Trophoblast cell (in vitro differentiated cells and primary cell): ENCODE measurements around the gene TRPC4.

Source experiments
- DNase-seq, 2 donors: peaks; one replicate each; pipeline ENCODE4 v3.0.0-alpha.2; 2016
- H2AFZ ChIP-seq: 2 replicates; pipeline ENCODE4 v1.6.1; 2013; ENCODE audit warnings: low read length, moderate library complexity, mild to moderate bottlenecking; ENCODE audit not compliant: insufficient read depth, poor library complexity
- H2AK5ac ChIP-seq: 2 replicates; pipeline ENCODE4 v1.6.1; 2013; ENCODE audit warnings: mild to moderate bottlenecking, low read length
- H2BK120ac ChIP-seq: 2 replicates; pipeline ENCODE4 v1.6.1; 2013; ENCODE audit warnings: low read length, mild to moderate bottlenecking, moderate library complexity; ENCODE audit not compliant: insufficient read depth, poor library complexity
- H2BK12ac ChIP-seq: 2 replicates; pipeline ENCODE4 v1.6.1; 2013; ENCODE audit warnings: mild to moderate bottlenecking, low read length, moderate library complexity
- H2BK5ac ChIP-seq: 2 replicates; pipeline ENCODE4 v1.6.1; 2013; ENCODE audit warnings: low read length, low read depth, moderate library complexity, mild to moderate bottlenecking; ENCODE audit not compliant: poor library complexity
- H3K14ac ChIP-seq: 2 replicates; pipeline ENCODE4 v1.6.1; 2013; ENCODE audit warnings: mild to moderate bottlenecking, low read length
- H3K18ac ChIP-seq: 2 replicates; pipeline ENCODE4 v1.6.1; 2013; ENCODE audit warnings: mild to moderate bottlenecking, low read length
- H3K23ac ChIP-seq: 2 replicates; pipeline ENCODE4 v1.6.1; 2013; ENCODE audit warnings: low read length
- H3K27ac ChIP-seq: 2 replicates; pipeline ENCODE4 v1.5.1; 2013; ENCODE audit warnings: low read depth, mild to moderate bottlenecking, inconsistent platforms, low read length, moderate library complexity
- H3K27me3 ChIP-seq: 2 replicates; pipeline ENCODE4 v1.6.1; 2013; ENCODE audit warnings: inconsistent platforms, mild to moderate bottlenecking, low read length, moderate library complexity; ENCODE audit not compliant: insufficient read depth
- H3K36me3 ChIP-seq, 2 experiments: 1 replicate in 1 of 2; 2 replicates in 1 of 2; pipeline ENCODE4 v1.6.1; 2013; ENCODE audit warnings: low read length in 2 of 2, mild to moderate bottlenecking in 2 of 2, moderate library complexity in 1 of 2; ENCODE audit not compliant: insufficient read depth in 2 of 2, control insufficient read depth in 1 of 2
- H3K4ac ChIP-seq: 2 replicates; pipeline ENCODE4 v1.6.1; 2013; ENCODE audit warnings: low read depth, mild to moderate bottlenecking, low read length, moderate library complexity
- H3K4me1 ChIP-seq, 2 experiments: 1 replicate in 1 of 2; 2 replicates in 1 of 2; pipeline ENCODE4 v1.6.1; 2013; ENCODE audit warnings: low read length in 2 of 2, mild to moderate bottlenecking in 2 of 2, moderate library complexity in 1 of 2; ENCODE audit not compliant: insufficient read depth in 2 of 2, control insufficient read depth in 1 of 2
- H3K4me2 ChIP-seq: 2 replicates; pipeline ENCODE4 v1.6.1; 2013; ENCODE audit warnings: inconsistent platforms, mild to moderate bottlenecking, low read length, moderate library complexity
- H3K4me3 ChIP-seq: 2 replicates; pipeline ENCODE4 v1.5.1; 2013; ENCODE audit warnings: mild to moderate bottlenecking, low read depth, low read length, inconsistent platforms
- H3K79me1 ChIP-seq: one replicate; pipeline ENCODE4 v1.6.1; 2013; ENCODE audit warnings: low read length
- H3K79me2 ChIP-seq: 2 replicates; pipeline ENCODE4 v1.6.1; 2013; ENCODE audit warnings: low read length, mild to moderate bottlenecking; ENCODE audit not compliant: control insufficient read depth, insufficient read depth, poor library complexity
- H3K9ac ChIP-seq: 2 replicates; pipeline ENCODE4 v1.6.1; 2013; ENCODE audit warnings: mild to moderate bottlenecking, low read length
- H3K9me3 ChIP-seq: 2 replicates; pipeline ENCODE4 v1.6.1; 2013; ENCODE audit warnings: low read depth, mild to moderate bottlenecking, control low read depth, inconsistent platforms, low read length; ENCODE audit not compliant: insufficient read depth
- H4K12ac ChIP-seq: 2 replicates; pipeline ENCODE4 v1.6.1; 2013; ENCODE audit warnings: low read depth, mild to moderate bottlenecking, low read length, moderate library complexity
- H4K8ac ChIP-seq: 2 replicates; pipeline ENCODE4 v1.6.1; 2013; ENCODE audit warnings: low read depth, mild to moderate bottlenecking, low read length, moderate library complexity
- H4K91ac ChIP-seq: one replicate; pipeline ENCODE4 v1.6.1; 2013; ENCODE audit warnings: low read depth, mild to moderate bottlenecking, low read length, moderate library complexity
- whole genome bisulfite sequencing: extraction: QIAGEN DNeasy Blood & Tissue Kit; methylation state at CpG from one replicate; pipeline ENCODE4 v1.1.7; 2013; ENCODE audit warnings: missing lambda C conversion rate; ENCODE audit not compliant: insufficient read length, insufficient coverage; ENCODE audit errors: extremely low coverage; 5-methylcytosine and 5-hydroxymethylcytosine counted together

TRPC4 gene

GRCh38 chr13:37645181-37645740 is 224.3 kb downstream of the TRPC4 start:
- H3K23ac ChIP-seq = peak overlapping the region; percentile 68
- no peaks in the 10 kb centered on the region for H3K9me3 ChIP-seq
- no peak overlapping the region for H4K8ac ChIP-seq
- no peak overlapping the region for H2AK5ac ChIP-seq
- no peaks in the 10 kb centered on the region for H3K27me3 ChIP-seq
- no peaks in the 10 kb centered on the region for H3K79me2 ChIP-seq
- no peak overlapping the region for H3K18ac ChIP-seq
- no peak overlapping the region for H3K4ac ChIP-seq
- H2BK120ac ChIP-seq = no peak overlapping the region
- no peak overlapping the region for H2BK12ac ChIP-seq
- no peak overlapping the region for H3K14ac ChIP-seq
- H2BK5ac ChIP-seq = no peak overlapping the region
- no peak overlapping the region for H3K9ac ChIP-seq
- no peak overlapping the region for H2AFZ ChIP-seq
- no peak overlapping the region for H3K4me3 ChIP-seq
- H3K79me1 ChIP-seq = no peaks in the 10 kb centered on the region
- H3K4me2 ChIP-seq = no peak overlapping the region
- H3K27ac ChIP-seq = no peak overlapping the region
- H3K4me1 ChIP-seq = peaks cover 0 to 2% of the 10 kb centered on the region in 2 experiments
- no peak overlapping the region for H4K12ac ChIP-seq
- no peak for DNase-seq
- no peak overlapping the region for H4K91ac ChIP-seq
- WGBS = no CpG with 5 or more reads among the region's 7 CpGs
- H3K36me3 ChIP-seq = no peaks in the 10 kb centered on the region

GRCh38 chr13:37641391-37641790 is 228.2 kb downstream of the TRPC4 start:
- Histone ChIP-seq H3K9me3 (no peaks in the 10 kb centered on the region), H3K4me3 (no peak overlapping the region), H4K91ac (no peak overlapping the region), H2BK5ac (no peak overlapping the region), H3K23ac (no peak overlapping the region), H3K27me3 (no peaks in the 10 kb centered on the region), H3K18ac (no peak overlapping the region), H3K4me2 (no peak overlapping the region), H4K12ac (no peak overlapping the region), H3K79me2 (no peaks in the 10 kb centered on the region), H3K4ac (no peak overlapping the region), H4K8ac (no peak overlapping the region), H3K4me1 (no peaks in the 10 kb centered on the region), H3K9ac (no peak overlapping the region), H3K36me3 (no peaks in the 10 kb centered on the region), H2BK12ac (no peak overlapping the region), H3K27ac (no peak overlapping the region), H3K79me1 (peaks cover 2% of the 10 kb centered on the region), H3K14ac (no peak overlapping the region), H2AK5ac (no peak overlapping the region), H2BK120ac (no peak overlapping the region), H2AFZ (no peak overlapping the region)
- no CpG with 5 or more reads among the region's 2 CpGs for WGBS
- no peak for DNase-seq

DNA sequence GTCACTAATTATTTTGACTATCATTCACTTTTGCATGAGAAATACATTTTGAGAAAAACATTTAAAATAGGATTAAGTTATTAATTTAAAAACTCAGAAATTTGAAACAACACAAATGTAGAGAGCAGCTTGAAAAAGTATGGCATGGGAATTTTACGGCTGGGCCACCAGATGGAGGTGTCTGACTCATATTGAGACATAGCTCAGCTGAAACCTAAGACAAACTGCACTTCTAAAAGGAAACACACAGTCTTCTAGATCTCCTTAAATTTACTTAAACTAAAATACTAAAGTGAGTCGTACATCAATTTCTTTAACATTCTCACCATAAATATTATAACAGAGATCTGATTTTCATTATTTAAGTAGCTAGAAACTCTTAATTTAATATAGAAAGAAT is 229.1 kb downstream of the TRPC4 start:
- Histone ChIP-seq H2BK12ac (no peak overlapping the region), H3K79me1 (peaks cover 2% of the 10 kb centered on the region), H3K18ac (no peak overlapping the region), H3K9ac (no peak overlapping the region), H3K27me3 (no peaks in the 10 kb centered on the region), H3K4ac (no peak overlapping the region), H2AFZ (no peak overlapping the region), H3K4me2 (no peak overlapping the region), H3K9me3 (no peaks in the 10 kb centered on the region), H3K79me2 (no peaks in the 10 kb centered on the region), H3K23ac (no peak overlapping the region), H3K4me1 (no peaks in the 10 kb centered on the region), H2AK5ac (no peak overlapping the region), H3K4me3 (no peak overlapping the region), H3K14ac (no peak overlapping the region), H2BK5ac (no peak overlapping the region), H4K91ac (no peak overlapping the region), H2BK120ac (no peak overlapping the region), H3K36me3 (no peaks in the 10 kb centered on the region), H4K12ac (no peak overlapping the region), H3K27ac (no peak overlapping the region), H4K8ac (no peak overlapping the region)
- DNase-seq = peak in 1 of 2 donors; percentile 53
- WGBS = no CpG with 5 or more reads among the region's 2 CpGs

DNA sequence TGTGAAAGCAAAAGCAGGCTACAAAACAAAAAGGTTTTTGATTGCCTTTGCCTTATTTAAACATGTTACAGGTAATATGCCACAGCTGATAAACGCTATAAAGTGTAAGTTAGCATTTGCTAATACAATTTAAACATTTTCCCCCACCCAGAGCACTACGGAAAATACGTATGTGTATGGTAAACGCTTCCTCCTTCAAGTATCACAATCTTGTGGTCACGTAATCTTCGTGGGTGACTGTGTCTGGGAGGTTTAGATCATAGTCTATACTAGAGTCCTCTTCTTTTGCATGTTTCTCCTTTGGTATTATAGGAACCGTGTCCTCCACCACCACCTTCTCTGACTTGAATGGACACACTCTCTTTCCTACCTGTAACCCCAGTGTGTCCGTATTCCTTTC is 232.9 kb downstream of the TRPC4 start:
- Histone ChIP-seq H3K79me1 (peaks cover 2% of the 10 kb centered on the region), H3K9me3 (no peaks in the 10 kb centered on the region), H3K4me3 (no peak overlapping the region), H3K27me3 (no peaks in the 10 kb centered on the region), H3K18ac (no peak overlapping the region), H2AK5ac (no peak overlapping the region), H3K36me3 (no peaks in the 10 kb centered on the region), H3K4me1 (no peaks in the 10 kb centered on the region), H2BK5ac (no peak overlapping the region), H3K79me2 (no peaks in the 10 kb centered on the region), H3K9ac (no peak overlapping the region), H3K14ac (no peak overlapping the region), H4K12ac (no peak overlapping the region), H4K8ac (no peak overlapping the region), H2BK120ac (no peak overlapping the region), H4K91ac (no peak overlapping the region), H3K4ac (no peak overlapping the region), H3K4me2 (no peak overlapping the region), H2AFZ (no peak overlapping the region), H3K23ac (no peak overlapping the region), H3K27ac (no peak overlapping the region), H2BK12ac (no peak overlapping the region)
- no CpG with 5 or more reads among the region's 8 CpGs for WGBS
- DNase-seq = no peak
